ENCODE data around the gene SAG.

SAG gene

DNA sequence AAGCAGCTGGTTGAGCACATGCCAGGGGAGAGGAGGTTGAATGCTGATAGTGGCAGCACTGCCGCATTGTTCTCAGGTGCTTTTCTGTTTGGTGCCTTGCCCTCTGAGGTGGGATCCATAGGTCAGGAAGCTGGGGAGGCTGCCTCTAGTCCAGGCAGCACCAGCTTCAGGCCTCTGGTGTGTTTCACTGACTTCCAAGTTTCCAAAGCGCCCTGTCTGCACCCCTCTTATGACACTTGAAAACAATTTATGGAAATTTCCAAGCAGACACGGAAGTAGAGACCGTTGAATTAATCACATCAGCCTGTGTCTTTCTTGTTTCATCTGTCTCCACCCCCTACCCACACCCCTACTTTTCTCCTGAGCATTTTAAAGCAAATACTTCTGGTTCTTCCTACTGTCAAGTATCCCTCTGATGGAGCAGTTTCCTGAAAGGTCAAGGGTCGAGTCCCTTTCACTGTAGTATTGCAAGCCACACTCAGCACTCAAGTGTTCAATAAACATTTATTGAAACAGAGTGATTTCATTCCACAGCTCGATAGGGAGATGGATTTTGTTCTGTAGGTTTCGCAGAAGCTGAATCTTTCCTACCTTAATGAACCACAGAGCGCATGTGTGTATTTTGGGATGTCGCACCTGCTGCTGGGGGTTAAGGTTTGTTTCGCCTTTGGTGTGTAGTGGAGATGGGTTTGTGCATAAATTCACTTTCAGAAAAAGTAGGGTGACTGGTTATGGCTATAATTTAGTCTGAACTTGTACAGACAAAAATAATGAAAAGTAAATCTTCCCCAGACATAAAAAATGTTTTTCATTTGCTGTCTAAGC, 68.1 kb downstream of the SAG start:
- no peak for DNase-seq (ENCODE audit: low read depth in 4 of 4, low spot score in 1 of 4)

DNA sequence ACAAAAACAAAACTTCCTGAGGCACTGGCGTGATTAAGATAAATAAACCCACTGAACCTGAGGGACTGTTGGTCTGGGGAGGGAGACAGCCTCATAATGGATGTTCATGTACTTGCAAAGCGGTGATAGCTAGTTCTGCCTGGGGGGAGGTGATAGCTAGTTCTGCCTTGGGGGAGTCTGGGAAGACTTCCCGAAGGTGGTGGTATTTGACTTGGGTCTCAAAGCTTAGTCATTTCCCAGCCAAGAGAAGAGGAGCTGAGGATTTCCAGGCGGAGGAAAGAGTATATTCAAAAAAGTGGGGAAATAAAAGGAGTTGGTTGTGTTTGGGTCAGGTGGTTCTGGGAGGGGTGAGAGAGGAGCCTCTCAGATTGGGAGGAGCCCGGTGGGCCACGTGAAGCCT, 71.4 kb downstream of the SAG start:
- DNase-seq (ENCODE audit: low read depth in 4 of 4, low spot score in 1 of 4), result no peak

DNA sequence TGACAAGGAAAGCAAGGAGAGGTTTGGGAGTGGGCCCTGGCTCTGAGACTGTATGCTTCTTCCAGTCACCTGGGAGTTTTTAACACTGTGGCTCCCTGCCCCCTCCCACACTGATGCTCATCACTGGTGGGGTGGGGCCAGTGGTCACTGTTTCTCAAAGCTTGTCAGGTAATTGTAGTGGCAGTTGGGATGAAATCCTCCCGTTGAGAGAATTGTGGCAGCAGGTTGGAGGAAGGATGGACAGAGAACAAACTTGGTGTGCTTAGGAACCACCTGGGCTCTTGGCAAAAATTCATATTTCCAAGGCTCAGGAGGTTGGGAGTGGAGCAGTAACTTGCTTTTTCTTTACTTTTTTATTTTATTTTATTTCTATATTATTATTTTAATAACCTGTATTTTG, 71.8 kb downstream of the SAG start:
- DNase-seq (ENCODE audit: low read depth in 4 of 4, low spot score in 1 of 4), result no peak

DNA sequence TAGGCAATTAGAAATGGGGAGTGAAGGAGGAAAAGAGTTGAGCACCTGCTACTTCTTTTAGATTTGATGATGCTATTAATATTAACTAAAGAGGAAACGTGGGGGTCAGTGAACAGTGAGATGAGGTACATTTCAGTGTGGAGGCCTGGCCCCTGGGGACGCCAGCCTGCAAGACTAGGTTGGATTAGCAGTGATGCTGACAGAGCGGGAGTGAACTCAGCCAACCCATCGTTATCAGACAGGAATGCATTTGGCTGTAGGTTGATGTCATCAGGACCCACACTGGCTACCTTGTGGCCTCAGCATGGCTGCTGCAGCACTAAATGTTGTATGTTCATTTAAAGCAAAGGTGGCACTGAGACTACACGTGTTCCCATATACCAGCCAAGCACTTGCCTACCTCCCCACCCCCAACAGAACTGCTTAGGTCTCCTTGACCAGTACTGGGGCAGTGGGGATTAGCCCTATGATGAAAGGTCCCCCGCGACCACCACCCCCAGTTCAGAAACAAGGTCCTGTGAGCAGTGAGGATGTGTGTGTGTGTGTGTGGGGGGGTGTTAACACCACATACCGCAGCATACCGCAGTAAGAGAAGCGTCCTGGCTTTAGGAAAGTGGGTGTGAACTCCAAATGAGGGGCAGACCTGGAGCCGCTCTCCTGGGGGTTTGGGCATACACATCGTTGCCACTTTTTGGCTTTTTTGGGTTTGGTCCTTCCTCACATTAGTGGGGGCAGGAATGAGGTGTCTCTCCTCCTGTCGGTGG, 72.7 kb downstream of the SAG start:
- DNase-seq (ENCODE audit: low read depth in 4 of 4, low spot score in 1 of 4), result no peak

DNA sequence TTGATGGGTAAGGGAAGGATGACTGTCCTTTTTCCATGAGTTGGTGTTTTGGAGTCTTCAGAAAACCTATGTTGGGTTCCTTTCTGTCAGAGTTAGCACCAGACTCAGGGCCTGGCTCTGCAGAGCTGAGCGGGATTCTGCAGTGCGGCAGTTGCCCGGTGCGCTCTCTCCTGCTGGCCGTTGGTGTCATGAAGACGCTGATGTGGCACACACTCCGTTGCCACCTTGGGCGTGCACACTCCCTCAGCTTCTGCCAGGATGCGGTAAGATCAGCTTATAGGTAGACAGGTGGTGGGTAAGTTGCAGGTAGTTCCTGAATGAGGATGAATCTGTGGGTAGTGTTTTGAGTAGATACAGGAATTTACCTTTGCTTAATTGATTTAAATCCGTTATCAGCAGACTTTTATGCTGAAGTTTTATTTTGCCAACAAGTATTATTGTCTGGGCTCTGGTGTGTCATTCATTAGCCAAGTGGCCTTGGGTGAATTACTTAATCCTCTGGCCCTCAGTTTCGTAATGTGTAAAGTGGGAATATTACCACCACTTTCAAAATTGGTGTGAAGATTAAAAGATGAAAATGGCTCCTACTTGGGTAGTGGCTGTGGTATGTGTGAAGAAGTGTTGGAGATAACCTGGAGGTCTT, 73.5 kb downstream of the SAG start:
- DNase-seq (ENCODE audit: low read depth in 4 of 4, low spot score in 1 of 4), result no peak

DNA sequence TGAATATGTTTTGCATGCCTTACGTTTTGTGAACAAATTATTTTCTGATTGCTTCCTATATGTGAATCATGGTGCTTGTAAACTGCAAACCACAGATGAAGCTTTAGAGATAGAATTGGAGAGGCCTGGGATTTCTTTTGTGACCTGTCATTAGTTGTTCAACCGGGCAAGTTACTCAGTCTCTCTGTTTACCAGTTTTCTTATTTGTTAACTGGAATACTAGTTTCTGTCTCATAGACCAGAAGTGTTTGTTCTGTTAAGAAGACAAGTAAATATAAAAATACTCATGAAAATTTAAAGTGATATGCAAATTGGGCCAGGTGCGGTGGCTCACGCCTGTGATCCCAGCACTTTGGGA, 74.0 kb downstream of the SAG start:
- no peak for DNase-seq (ENCODE audit: low read depth in 4 of 4, low spot score in 1 of 4)

DNA sequence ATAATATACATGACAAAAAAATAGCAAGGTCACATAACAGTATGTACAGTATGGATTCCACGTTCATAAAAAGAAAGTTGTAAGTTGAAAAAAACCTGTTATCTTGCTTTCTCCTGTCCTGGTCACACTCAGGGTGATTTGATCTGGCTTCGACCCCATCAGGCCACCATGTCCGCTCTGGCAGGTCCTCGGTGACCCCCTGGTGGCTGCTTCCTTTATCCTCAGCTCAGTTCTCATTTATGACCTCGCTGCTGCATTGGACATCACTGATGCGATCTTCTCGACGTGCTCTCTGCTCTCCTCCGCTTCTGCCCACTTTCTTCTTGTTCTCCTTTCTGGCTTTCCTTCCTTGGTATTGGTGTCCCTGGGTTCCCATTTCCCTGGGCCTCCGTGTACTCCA, 76.4 kb downstream of the SAG start:
- no peak for DNase-seq (ENCODE audit: low read depth in 4 of 4, low spot score in 1 of 4)

DNA sequence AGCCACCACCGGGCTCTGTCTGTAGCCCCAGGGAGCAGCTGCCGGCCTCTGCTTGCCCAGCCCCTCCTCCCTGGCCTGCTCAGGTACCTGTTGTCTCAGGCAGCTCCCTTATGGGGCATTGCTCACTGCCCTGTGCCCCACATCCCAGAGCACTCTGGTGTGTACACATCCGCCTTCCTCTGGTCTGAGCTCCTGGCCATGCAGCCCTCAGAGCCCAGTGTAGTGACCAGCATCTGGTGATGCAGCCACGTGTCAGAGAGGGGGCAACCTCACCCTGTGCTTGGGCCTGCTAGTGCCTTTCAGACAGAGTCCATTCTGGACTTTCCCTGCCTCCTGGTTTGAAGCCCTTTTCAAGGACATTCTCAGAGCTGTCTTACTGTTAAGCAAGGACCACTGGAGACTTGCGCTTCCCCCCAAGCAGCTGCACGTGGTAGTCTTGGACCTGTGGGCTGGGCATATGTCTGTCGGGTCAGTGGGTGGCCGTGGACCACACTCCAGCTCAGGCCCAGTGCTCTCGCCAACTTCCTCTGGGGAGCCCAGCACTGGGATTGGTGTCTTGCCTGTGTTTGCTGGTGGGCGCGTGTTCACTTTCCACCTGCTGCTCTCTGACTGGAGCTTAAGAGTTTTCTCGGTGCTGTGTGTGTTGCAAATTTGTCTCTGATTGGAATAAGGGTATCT, 77.3 kb downstream of the SAG start:
- no peak for DNase-seq (ENCODE audit: low read depth in 4 of 4, low spot score in 1 of 4)

DNA sequence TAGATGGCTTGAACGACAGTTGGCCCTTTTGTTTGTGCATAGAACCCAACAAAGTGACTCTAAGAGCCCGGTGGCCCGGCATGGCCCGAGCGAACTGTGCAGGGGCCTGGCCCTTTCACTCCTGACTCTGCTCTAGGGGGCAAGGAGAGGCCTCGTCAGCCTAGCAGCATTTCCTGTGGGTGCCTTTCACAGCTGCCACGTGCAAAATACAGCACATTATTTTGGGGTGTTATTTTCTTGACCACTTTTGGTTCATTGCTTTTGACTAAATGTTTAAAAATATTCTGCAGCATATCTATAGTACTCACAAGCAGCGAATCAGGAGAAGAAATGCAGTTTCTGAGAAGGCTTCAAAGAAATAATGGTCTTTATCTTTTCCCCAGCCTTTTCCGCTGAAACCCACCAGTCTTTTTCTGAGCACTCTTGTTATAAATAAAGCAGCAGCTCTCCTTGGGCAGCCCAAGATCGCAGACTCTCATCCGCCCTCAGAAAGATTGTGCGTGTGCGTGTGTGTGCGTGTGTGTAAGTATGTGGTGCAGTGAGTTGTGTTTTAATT, 78.0 kb downstream of the SAG start:
- no peak for DNase-seq (ENCODE audit: low read depth in 4 of 4, low spot score in 1 of 4)

DNA sequence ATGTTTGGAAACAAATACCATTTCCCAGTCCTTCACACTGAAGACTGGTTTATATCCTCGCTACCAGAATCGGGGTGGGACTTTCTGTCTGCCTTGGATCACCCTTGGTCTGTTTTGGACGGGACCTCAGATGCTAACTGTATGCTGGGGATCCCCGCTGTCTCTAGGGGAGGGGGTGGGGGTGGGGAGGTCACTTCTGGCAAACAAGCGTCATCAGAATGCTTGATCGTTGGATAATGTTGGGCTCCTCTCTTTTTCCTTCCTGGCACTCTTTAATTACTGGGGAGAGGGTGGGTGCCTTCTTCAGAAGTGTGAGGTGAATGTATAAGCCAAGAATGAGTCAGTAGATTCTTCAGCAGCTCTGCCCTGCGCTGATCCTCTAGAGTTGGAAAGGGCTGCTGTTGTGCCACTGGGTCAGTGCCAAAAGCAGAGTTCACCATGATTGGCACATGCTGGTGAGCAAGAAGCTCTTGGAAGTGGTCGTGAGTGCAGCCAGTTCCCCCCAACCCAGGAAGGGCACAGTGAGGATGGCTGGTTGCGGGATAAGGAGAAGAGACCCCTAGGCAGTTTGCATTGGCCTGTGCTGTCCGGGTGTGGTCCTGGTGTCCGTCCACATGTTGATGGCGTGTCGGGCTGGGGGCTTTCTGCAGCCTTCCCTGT, 78.9 kb downstream of the SAG start:
- no peak for DNase-seq (ENCODE audit: low read depth in 4 of 4, low spot score in 1 of 4)

DNA sequence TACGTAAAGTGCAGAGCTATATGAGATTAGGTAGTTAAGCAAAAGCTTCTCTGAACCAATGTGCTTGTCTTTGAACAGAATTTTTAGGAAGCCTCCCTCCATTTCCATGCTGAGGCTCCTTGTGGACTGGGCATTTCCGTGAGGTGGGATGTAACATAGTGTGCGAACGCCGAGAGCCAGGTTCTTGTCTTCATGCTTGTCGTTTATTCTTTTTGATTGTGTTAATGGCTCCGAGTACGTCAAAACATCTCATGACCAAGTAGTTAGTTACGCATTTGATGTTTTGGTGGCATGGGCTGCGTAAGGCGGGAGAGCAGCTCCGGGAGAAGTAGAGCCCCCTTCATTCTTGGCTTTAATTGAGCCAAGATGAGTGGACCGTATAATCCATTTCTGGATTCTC, 79.6 kb downstream of the SAG start:
- no peak for DNase-seq (ENCODE audit: low read depth in 4 of 4, low spot score in 1 of 4)

DNA sequence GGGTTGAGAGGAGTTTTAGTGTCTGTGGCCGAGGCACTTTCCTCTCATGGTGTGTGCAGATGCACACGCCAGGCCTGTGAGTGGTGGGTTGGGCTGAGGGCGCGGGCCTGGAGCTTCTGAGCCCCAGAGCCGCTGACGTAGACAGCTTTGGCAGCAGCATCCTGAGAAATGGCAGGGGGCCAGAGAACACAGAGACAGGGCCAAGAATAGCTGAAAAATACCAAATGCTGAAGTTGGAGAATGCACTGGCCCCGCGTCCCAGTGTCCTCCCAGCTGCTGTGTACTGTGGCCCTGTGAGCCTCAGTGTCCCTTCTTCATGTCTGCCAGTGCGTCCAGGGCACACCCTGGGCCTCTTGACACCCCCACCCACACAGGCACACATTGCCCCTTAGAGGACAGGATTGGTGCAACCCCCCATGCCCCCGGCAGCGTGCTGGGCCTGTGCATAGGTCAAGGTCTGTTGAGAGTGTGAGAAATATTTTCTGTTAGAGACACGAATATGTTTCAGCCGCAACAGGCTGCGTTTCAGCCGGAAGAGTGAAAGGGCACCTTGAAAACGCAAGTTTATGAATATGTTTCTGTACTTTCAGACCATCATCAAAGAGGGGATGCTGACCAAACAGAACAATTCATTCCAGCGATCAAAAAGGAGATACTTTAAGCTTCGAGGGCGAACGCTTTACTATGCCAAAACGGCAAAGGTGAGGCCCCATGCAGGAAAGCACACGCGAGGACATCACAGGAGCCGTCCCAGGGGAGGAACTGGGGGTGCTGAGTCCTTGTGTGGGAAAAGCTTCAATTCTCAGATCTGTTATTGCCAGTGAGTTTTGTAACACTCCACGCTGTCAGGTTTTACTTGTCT, 80.3 kb downstream of the SAG start:
- no peak for DNase-seq (ENCODE audit: low read depth in 4 of 4, low spot score in 1 of 4)

DNA sequence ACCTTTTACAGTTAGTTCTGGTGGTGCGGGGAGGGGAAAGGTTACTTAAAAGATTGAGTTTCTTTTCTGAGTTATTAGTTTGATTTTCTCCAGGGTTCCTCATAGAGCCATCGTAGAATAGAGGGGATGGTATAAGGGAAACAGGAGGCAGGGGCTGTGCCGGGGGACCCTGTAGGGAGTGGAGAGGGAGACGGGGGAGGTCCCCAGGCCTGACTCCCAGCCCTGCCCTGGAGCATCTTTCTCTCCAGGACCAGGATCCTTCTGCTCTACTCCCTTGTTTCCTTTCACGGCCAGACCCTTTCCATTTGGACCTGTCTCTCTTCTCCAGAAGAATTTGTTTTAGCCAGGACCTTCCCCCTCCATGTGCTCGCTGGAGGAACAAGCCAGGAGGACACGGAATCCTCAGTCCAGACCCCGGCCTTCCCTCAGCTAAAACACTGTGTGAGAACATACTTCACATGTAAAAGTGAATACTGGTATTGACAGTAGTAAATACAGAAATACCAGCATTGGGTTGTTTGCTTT, 82.0 kb downstream of the SAG start:
- DNase-seq (ENCODE audit: low read depth in 4 of 4, low spot score in 1 of 4), result no peak

DNA sequence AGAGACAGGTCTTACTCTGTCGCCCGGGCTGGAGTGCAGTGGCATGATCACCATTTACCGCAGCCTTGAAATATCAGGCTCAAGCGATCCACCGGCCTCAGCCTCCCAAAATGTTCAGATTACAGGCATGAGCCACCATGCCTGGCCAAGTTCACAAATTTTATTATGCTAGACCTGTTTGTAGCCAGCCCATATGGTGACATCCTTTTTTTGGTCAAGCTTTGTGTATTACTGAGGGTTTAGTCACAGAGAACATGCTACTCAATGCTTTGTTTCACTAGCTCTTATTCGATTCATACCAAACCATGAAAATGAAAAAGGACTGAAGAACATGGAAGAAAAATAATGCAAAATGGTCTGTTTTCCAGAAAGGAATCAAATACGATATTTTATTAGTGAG, 88.1 kb downstream of the SAG start:
- no peak for DNase-seq (ENCODE audit: low read depth in 4 of 4, low spot score in 1 of 4)
